OCI-LY1 (cell line): Measurements from ENCODE around the gene HS3ST1.

Experiments
- H2AFZ ChIP-seq: fragments of 200-600 bp; sonication (generic), shearing (Covaris generic); 2 replicates; pipeline ENCODE4 v1.6.0; 2014; ENCODE audit warnings: antibody characterized with exemption, mild to moderate bottlenecking, low read length
- H3F3A ChIP-seq: fragments of 200-600 bp; sonication (generic), shearing (Covaris generic); 2 replicates; pipeline ENCODE4 v1.6.0; 2014; ENCODE audit warnings: mild to moderate bottlenecking, antibody characterized with exemption, low read length, moderate library complexity; ENCODE audit not compliant: insufficient read depth
- H3K27ac ChIP-seq: fragments of 200-600 bp; sonication (generic); 2 replicates; pipeline ENCODE4 v1.5.1; 2014; ENCODE audit warnings: low read length, mixed run types, mild to moderate bottlenecking, low read depth; ENCODE audit not compliant: poor library complexity, severe bottlenecking
- H3K27me3 ChIP-seq: fragments of 200-600 bp; sonication (generic); 2 replicates; pipeline ENCODE4 v1.6.0; 2014; ENCODE audit warnings: antibody characterized with exemption, mild to moderate bottlenecking, low read length, moderate library complexity; ENCODE audit not compliant: insufficient read depth
- H3K36me3 ChIP-seq: fragments of 200-600 bp; sonication (generic); 2 replicates; pipeline ENCODE4 v1.6.1; 2014; ENCODE audit warnings: mild to moderate bottlenecking, antibody characterized with exemption, low read length, moderate library complexity, mixed read lengths; ENCODE audit not compliant: insufficient read depth
- H3K4me1 ChIP-seq: fragments of 200-600 bp; sonication (generic); 2 replicates; pipeline ENCODE4 v1.5.1; 2014; ENCODE audit warnings: mild to moderate bottlenecking, low read length, moderate library complexity; ENCODE audit not compliant: insufficient read depth, severe bottlenecking
- H3K4me2 ChIP-seq: fragments of 200-600 bp; sonication (generic), shearing (Covaris generic); 2 replicates; pipeline ENCODE4 v1.6.1; 2014; ENCODE audit warnings: low read length
- H3K4me3 ChIP-seq: fragments of 200-600 bp; sonication (generic); 2 replicates; pipeline ENCODE4 v1.5.1; 2014; ENCODE audit warnings: low read length, low read depth, mild to moderate bottlenecking, mixed read lengths; ENCODE audit not compliant: poor library complexity, severe bottlenecking
- H3K79me2 ChIP-seq: fragments of 200-600 bp; shearing (Covaris generic); 2 replicates; pipeline ENCODE4 v1.6.1; 2016; ENCODE audit warnings: mixed run types, low read length, mixed read lengths; ENCODE audit not compliant: insufficient read depth
- H3K9ac ChIP-seq: fragments of 200-600 bp; sonication (generic), shearing (Covaris generic); 2 replicates; pipeline ENCODE4 v1.6.1; 2014; ENCODE audit warnings: mild to moderate bottlenecking, low read length, mixed read lengths
- H3K9me2 ChIP-seq: fragments of 200-600 bp; sonication (generic), shearing (Covaris generic); 2 replicates; pipeline ENCODE4 v1.6.1; 2014; ENCODE audit warnings: low read depth, mild to moderate bottlenecking, low read length, mixed read lengths
- H3K9me3 ChIP-seq: fragments of 200-600 bp; shearing (Covaris generic); 2 replicates; pipeline ENCODE4 v1.6.1; 2014; ENCODE audit warnings: low read length, mixed read lengths
- H4K20me1 ChIP-seq: fragments of 200-600 bp; sonication (generic), shearing (Covaris generic); 2 replicates; pipeline ENCODE4 v1.6.0; 2016; ENCODE audit warnings: mild to moderate bottlenecking, low read length; ENCODE audit not compliant: insufficient read depth
- EZH2 ChIP-seq: fragments of 200-600 bp; sonication (generic), shearing (Covaris generic); IDR thresholded peaks from 2 replicates; pipeline ENCODE4 v1.8.0; 2017; ENCODE audit warnings: borderline replicate concordance, mixed run types, mild to moderate bottlenecking, antibody characterized with exemption, low read length, moderate library complexity, mixed read lengths
- TF ChIP-seq, protein P1 (sequence below): fragments of 200-600 bp; sonication (generic), shearing (Covaris generic); IDR thresholded peaks from 2 replicates; pipeline ENCODE4 v1.5.1; 2017; ENCODE audit warnings: mild to moderate bottlenecking, antibody characterized with exemption, low read length, moderate library complexity, mixed read lengths

The HS3ST1 gene

DNA sequence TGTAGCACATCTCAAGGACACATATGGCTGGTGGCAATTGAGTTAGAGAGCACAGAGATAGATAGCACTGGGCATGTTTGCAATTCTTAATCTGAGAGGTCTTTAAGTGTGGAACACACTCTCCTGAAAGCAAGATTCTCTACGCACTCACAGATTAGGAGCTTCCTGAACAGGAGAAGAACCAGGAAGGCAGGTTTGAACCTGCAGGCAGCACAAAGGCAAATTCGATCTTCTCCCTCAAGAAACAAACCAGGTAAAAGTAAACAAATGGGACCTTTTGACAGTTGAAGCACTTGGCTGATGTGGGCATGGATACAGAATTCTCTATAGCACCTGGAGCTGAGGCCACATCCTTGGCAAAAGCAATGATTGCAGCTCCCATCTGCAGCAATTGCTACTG, 24.3 kb downstream of the HS3ST1 start:
- Histone ChIP-seq H3K4me1 (no peaks in the 10 kb centered on the region), H3K4me3 (no peak overlapping the region), H3K79me2 (no peaks in the 10 kb centered on the region), H3K9ac (no peak overlapping the region), H3K27me3 (no peaks in the 10 kb centered on the region), H3K9me2 (no peaks in the 10 kb centered on the region), H3K9me3 (no peaks in the 10 kb centered on the region), H3K4me2 (no peak overlapping the region), H3K27ac (no peak overlapping the region), H4K20me1 (no peaks in the 10 kb centered on the region), H3F3A (no peaks in the 10 kb centered on the region), H2AFZ (no peak overlapping the region), H3K36me3 (no peaks in the 10 kb centered on the region)
- TF ChIP-seq, protein P1, sequence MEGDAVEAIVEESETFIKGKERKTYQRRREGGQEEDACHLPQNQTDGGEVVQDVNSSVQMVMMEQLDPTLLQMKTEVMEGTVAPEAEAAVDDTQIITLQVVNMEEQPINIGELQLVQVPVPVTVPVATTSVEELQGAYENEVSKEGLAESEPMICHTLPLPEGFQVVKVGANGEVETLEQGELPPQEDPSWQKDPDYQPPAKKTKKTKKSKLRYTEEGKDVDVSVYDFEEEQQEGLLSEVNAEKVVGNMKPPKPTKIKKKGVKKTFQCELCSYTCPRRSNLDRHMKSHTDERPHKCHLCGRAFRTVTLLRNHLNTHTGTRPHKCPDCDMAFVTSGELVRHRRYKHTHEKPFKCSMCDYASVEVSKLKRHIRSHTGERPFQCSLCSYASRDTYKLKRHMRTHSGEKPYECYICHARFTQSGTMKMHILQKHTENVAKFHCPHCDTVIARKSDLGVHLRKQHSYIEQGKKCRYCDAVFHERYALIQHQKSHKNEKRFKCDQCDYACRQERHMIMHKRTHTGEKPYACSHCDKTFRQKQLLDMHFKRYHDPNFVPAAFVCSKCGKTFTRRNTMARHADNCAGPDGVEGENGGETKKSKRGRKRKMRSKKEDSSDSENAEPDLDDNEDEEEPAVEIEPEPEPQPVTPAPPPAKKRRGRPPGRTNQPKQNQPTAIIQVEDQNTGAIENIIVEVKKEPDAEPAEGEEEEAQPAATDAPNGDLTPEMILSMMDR: no peak
- no peak for TF ChIP-seq EZH2

DNA sequence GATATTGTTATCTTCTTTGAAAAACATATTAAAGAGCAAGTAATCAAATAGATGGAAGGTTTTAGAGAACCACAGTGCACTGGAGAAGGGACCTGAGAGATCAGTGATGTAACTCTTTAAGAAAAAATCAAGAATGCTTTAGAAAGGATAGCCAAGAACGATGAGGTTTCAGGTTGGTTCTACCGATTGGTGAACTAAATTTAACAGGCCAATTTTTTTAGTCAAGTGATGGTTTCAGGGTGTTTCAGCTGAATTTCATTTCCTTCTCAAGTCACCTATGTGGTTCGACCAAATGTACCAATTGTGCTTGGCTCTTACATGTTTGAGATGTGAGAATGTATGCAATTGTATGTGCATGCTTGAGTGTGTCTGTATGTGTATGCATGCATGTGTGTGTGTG, 26.5 kb downstream of the HS3ST1 start:
- Histone ChIP-seq H3K4me1 (no peaks in the 10 kb centered on the region), H3K4me2 (no peak overlapping the region), H4K20me1 (no peaks in the 10 kb centered on the region), H3K36me3 (no peaks in the 10 kb centered on the region), H3F3A (no peaks in the 10 kb centered on the region), H3K9me3 (no peaks in the 10 kb centered on the region), H3K27ac (no peak overlapping the region), H3K9me2 (no peaks in the 10 kb centered on the region), H3K4me3 (no peak overlapping the region), H2AFZ (no peak overlapping the region), H3K27me3 (no peaks in the 10 kb centered on the region), H3K79me2 (no peaks in the 10 kb centered on the region), H3K9ac (no peak overlapping the region)
- TF ChIP-seq, protein P1: no peak
- TF ChIP-seq EZH2: no peak

DNA sequence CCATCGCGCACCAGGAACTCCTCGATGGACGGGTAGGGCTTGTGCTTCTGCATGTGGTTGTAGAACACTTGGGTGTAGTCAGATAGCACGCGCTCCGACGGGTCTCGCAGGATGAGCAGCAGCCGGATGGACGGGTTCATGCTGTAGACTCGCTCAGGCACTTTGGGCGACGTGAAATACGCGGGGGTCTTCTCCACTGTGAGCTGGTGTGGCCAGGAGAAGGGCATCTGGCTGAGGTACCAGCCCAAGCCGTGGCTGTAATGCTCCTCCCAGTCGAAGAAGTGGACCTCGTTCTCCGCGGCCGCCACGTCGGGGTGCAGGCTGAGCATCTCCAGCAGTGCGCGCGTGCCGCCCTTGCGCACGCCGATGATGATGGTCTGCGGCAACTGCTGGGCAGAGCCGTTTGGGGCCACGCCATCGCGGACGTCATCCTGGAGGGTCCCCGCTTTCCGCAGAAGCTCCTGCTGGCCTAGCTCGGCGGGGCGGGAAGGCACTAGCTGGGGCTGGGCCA, 29.2 kb downstream of the HS3ST1 start:
- Histone ChIP-seq H3K9me2 (no peaks in the 10 kb centered on the region), H3K27ac (no peak overlapping the region), H3K9ac (no peak overlapping the region), H3K27me3 (no peaks in the 10 kb centered on the region), H3K4me1 (no peaks in the 10 kb centered on the region), H4K20me1 (no peaks in the 10 kb centered on the region), H3K9me3 (no peaks in the 10 kb centered on the region), H2AFZ (no peak overlapping the region), H3K36me3 (no peaks in the 10 kb centered on the region), H3K4me3 (no peak overlapping the region), H3K79me2 (no peaks in the 10 kb centered on the region), H3F3A (no peaks in the 10 kb centered on the region), H3K4me2 (no peak overlapping the region)
- no peak for TF ChIP-seq EZH2
- TF ChIP-seq, protein P1: no peak
